GM18499 (cell line): ENCODE results near the gene CAMTA1.
"Not testable (repeated sequence)": the region's sequence is repeated elsewhere in the genome, so short reads cannot be mapped to it uniquely, and the experiment has no call there.

Source experiments
- ATAC-seq: cut with Tn5 transposase; IDR thresholded peaks from one replicate; pipeline ENCODE4 v1.9.1; 2021; ENCODE audit warnings: moderate number of reproducible peaks; ENCODE audit not compliant: insufficient read depth, unreplicated experiment

Gene CAMTA1

DNA sequence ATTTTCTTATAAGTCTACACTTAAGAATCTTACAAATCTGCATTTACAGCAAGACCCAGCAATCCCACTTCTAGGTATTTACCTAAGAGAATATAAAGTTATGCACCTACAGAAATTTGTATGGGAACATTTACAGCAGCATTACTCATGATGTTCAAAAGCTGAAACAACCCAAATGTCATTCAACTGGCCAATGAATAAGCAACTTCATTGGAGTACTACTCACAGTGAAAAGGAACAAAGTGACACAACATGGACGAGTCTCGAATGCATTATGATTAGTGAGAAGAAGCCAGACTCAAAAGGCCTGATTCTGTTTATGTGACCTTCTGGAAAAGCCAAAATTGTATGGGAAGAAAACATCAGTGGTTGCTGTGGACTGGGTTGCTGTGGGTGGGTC lies 116.9 kb downstream of the CAMTA1 start:
- ATAC-seq: no peak

DNA sequence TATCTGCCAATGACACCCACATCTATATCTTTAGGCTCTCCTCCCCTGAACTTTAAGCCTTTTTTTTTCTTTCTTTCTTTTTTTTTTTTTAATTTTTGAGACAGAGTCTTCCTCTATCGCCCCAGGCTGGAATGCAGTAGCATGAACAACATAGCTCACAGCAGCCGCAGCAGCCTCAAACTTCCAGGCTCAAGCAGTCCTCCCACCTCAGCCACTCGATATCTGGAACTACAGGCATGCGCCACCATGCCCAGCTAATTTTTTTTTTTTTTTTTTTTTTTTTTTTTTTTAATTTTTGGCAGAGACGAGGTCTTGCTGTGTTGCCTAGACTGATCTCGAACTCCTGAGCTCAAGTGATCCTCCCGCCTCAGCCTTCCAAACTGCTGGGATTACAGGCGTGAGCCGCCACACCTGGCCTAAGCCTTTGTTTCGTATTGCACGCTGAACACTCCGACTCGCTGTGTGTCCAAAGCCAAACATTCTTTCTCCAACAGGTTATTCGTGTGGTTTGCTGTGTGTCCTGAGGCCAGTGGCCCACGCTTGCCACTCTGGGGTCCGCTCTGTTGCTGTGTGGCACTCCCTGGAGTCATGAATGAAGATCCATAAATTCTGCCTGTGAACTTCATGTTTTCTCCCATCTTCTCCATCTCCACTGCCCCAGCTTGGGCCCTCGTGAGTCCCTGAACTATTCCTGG lies 119.4 kb downstream of the CAMTA1 start:
- ATAC-seq: no peak

DNA sequence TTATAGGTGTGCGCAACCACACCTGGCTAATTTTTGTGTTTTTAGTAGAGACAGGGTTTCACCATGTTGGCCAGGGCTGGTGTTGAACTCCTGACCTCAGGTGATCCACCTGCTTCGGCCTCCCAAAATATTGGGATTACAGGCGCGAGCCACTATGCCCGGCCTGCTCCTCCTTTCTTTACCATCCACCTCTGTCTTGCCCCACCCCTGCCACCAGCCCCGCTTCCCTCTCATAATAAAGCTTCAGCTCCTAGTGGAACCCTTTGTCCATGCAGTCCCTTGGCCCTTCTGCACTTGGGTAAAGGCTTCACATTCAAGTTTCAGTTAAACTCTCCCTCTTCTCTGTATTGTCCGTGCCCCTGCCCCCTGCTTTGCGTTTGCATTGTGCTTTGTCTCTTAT lies 120.1 kb downstream of the CAMTA1 start:
- no peak for ATAC-seq

DNA sequence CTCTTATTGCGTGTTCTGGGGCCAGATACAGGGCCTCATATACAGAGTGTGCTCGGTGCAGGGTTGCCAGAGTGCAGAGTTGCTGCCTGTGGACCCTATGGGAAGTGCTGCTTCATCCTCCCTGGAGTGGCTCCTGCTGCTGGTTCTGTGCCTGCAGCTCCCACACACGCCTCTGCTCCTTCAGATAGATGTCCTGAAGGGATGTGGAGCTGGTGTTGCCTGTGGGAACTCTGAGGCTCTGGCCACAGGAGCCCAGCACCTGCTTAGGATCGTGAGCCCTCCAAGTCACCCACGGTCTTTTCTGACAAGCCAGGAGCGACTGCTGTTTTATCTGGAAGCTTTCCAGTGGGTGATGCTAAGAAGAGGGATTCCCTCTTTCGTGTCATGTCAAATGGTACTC lies 120.5 kb downstream of the CAMTA1 start:
- no peak for ATAC-seq

- ATAC-seq: no peak
Observed at GRCh38 chr1:6906783-6907182, 121.5 kb downstream of the CAMTA1 start.

DNA sequence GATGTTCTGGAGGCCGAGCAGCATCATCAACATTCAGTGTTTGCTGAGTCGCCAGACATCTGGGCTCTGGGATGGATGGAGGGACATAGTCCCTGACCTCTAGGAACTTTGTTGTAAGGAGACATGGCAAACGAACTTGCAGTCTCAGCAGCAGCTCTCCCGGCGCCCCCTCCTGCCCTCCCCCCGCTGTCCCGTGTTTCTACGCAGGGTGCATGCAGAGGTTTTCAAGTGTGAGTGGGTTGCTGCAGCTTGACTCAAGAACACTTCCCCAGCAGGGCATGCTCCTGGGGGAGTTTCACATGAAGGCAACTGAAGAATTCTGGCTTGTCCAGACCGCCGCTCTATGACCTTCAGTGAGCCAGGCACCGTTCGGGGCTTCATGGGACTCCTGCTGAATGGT lies 121.9 kb downstream of the CAMTA1 start:
- no peak for ATAC-seq

- ATAC-seq: no peak
Observed at GRCh38 chr1:6907676-6908434, 122.6 kb downstream of the CAMTA1 start.

GRCh38 chr1:6909401-6909800 lies 124.1 kb downstream of the CAMTA1 start:
- ATAC-seq: no peak

GRCh38 chr1:6909857-6910256 lies 124.6 kb downstream of the CAMTA1 start:
- no peak for ATAC-seq

DNA sequence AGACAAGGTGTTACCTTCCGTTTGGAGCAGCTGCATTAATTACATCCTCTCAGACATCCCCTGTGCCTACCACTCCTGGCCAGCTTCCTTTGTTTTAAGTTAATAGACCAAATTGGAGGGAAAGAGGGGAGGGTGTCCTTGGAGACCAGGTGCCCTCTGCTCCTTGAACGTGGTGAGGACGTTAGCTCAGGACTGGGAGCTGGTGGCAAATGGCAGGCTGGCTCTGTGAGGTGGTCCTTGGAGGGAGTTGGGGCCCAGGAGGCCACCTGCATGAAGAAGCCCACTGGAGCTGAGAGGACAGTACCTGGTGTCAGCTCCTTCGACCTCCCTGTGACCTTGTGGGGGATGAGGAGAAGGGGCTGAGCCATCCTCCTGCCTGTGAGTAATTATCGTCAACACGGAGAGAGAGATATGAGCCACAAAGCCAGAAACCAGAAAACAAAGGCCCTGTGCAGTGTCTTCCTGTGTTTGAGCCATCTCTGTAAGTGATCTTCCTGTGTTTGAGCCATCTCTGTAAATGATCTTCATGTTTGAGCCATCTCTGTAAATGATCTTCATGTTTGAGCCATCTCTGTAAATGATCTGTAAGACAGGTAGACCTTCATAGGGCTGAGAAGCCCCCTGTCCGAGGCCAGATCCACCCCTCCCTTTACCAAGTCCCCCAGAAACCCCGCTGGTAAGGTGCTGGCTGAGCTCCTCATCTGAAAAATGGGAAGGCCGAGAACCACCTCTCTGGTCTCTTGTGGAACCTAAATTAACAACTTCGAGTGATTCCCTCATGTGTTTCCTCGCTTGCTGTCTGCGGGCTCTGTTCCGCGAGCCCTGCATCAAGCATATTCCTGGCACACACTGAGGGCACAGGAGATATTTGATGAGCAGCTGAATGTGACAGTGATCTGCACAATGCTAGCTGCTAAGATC lies 126.0 kb downstream of the CAMTA1 start:
- no peak for ATAC-seq

- ATAC-seq: no peak
Observed at GRCh38 chr1:6911974-6912373, 126.7 kb downstream of the CAMTA1 start.

- ATAC-seq: no peak
Observed at GRCh38 chr1:6912518-6912917, 127.3 kb downstream of the CAMTA1 start.

DNA sequence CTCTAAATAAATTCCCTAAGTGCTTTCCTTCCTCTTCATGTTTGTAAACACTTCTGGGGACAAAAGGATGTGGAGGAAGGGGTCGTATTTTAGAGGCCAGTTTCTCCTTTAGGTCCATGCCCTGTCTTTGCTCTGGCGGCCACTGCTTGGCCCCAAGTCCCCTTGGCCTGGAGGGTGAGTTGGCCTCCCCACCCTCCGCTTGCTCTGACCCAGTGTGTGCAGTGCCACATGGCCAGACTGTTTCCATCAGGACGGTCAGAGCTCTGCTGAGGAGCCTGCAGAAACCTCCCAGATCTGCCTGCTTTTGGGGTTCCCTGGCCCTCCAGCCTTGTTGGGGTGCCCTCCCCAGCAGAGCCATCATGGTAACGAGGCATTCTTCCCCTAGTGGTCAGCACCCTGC lies 127.8 kb downstream of the CAMTA1 start:
- no peak for ATAC-seq

- no peak for ATAC-seq
Observed at GRCh38 chr1:6914706-6915105, 129.5 kb downstream of the CAMTA1 start.

DNA sequence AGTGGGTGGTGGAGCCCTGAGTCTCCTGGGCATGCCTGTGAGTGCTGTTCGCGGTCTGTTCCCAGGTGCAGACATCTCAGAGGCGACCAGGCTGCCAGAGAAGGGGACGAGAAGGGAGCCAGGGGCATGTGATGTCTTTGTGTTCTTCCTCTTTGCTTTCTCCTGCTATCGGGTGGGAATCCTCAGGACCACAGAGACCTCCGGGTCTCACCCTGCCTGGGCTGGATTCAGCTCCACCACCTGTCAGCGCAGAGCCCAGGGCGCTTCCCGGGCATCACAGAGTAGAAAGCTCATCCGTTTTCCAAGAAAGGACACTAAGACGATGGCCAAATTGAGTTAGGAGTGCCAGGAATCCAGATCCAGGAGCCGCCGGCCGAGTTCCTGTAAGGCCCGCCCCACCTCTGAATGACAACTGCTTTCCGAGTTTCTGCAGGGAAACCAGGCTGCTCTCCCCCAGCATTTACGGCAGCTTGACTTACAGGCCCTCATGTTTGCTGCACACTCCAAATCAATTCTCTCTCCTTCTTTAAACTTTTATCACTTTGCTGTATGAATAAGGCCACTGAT lies 130.8 kb downstream of the CAMTA1 start:
- no peak for ATAC-seq

DNA sequence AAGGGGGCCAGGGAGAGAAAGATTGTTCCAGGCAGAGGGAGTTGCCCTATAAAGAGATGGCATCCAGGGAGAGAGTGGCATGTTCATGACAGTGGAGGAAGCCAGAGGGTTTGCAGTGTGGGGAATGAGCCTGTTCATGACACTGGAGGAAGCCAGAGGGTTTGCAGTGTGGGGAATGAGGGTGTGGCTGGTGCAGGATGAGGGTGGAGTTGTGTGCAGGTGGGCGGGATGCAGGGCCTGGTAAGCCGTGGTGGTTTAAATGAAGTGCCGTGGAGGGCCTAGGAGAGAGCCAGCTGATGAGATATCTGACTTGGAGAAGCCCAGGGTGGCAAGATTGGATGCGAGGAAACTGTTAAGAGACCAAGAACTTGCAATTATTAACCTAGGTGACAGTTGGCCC lies 131.8 kb downstream of the CAMTA1 start:
- no peak for ATAC-seq

DNA sequence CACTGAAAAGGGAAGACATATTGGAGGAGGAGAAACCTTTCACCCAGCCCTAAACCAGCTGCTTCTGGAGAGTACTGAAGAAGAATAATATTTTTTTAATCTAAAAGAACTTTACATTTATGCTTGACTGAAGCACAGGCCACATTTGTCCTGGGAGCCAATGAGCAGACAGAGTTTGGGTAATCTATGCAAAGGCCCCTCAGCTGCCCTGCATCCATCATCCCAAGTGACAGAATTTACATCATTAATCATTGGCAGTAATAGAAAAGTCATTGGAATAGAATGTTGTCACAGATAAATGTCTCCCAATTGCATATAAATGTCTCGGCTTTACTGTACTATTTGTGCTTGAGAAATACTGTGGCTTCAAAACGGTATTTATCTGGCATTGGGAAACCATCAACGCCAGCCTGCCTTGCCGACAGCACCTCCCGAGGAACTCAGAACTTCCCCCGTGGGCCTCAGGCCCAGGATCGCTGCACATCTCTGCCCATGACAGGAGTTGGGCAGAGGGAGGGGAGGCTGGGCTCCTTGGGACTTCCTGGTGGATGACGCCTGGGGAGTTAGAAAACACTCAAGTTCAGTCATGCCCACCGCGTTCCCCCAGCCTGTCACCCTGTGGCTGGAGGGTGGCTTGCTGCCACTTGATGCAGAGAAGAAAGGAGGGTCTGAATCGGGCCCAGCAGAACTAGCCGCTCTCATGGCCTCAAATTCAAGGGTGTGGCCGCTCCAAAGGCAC lies 133.1 kb downstream of the CAMTA1 start:
- no peak for ATAC-seq

DNA sequence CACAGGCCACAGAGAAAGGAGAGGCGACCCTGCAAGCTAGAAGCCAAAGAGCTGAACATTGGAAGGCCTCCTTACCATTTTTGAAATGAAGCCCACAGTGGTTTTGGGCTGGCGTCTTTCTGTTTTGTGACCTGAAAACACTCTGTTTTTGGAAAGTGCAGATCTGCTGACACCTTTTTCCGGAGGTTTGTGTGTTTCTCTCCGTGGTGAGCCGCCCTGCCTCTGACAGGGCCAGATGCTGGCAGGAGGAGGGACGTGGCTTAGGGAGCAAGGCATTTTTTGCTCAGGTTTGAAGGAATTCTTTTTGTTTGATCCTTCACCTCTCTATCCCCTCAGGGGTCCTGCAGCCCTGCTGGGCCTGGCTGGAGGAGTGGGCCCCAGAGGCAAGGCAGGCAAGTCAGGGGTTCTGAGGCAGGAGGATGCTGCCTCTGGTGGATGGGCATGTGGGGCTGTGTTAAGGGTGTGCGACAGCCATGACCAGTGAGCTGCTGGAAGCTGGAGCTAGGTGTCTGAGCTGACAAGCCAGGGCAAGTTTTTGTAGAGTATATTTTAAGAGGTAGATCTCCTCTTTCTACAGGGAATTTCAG lies 133.8 kb downstream of the CAMTA1 start:
- no peak for ATAC-seq

DNA sequence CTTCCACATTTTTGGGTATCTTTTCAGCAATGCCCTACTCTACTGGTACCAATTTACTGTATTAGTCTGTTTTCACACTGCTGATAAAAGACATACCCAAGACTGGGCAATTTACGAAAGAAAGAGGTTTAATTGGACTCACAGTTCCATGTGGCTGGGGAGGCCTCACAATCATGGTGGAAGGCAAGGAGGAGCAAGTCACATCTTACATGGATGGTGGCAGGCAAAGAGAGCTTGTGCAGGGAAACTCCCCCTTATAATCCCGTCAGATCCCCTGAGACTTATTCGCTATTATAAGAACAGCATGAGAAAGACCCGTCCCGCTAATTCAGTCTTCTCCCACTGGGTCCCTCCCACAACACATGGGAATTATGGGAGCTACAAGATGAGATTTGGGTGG lies 136.3 kb downstream of the CAMTA1 start:
- not testable (repeated sequence) for ATAC-seq
